Aorta (tissue), 5 donors: ENCODE measurements around the gene ACAD11. TPM values are rescaled to one million over a fixed set of nuclear protein-coding genes. Genes with fewer than 3 reads are reported as not detected.

ENCODE experiments used
- ATAC-seq: fragments of 200-7000 bp; cut with Tn5 transposase; one replicate; pipeline ENCODE4 v1.9.1; 2022; ENCODE audit warnings: moderate library complexity; ENCODE audit not compliant: low FRiP score
- DNase-seq, 2 donors: peaks; one replicate each; pipeline ENCODE4 v3.0.0-alpha.2; 2020
- H3K27ac ChIP-seq, 2 donors: one replicate each; pipeline ENCODE4 v1.5.1; 2013; ENCODE audit warnings: low read length in 2 of 2, mild to moderate bottlenecking in 2 of 2, moderate library complexity in 2 of 2, control low read depth in 1 of 2, inconsistent platforms in 1 of 2, low read depth in 1 of 2
- H3K27me3 ChIP-seq, 2 donors: one replicate each; pipeline ENCODE4 v1.6.1; 2013; ENCODE audit warnings: control low read depth in 1 of 2, low read length in 1 of 2, mild to moderate bottlenecking in 1 of 2, moderate library complexity in 1 of 2; ENCODE audit not compliant: insufficient read depth in 2 of 2, control insufficient read depth in 1 of 2
- H3K36me3 ChIP-seq, 2 donors: one replicate each; pipeline ENCODE4 v1.6.1; 2013; ENCODE audit warnings: control low read depth in 1 of 2, low read length in 1 of 2, mild to moderate bottlenecking in 1 of 2; ENCODE audit not compliant: insufficient read depth in 2 of 2, control insufficient read depth in 1 of 2
- H3K4me1 ChIP-seq, 2 donors: one replicate each; pipeline ENCODE4 v1.6.1; 2013; ENCODE audit warnings: low read length in 2 of 2, control low read depth in 1 of 2, mild to moderate bottlenecking in 1 of 2, moderate library complexity in 1 of 2; ENCODE audit not compliant: insufficient read depth in 2 of 2, control insufficient read depth in 1 of 2
- H3K4me3 ChIP-seq, 2 donors: one replicate each; pipeline ENCODE4 v1.5.1; 2013; ENCODE audit warnings: low read length in 2 of 2, control low read depth in 1 of 2, mild to moderate bottlenecking in 1 of 2
- H3K9me3 ChIP-seq: one replicate; pipeline ENCODE4 v1.6.1; 2013; ENCODE audit warnings: mild to moderate bottlenecking, low read length; ENCODE audit not compliant: control insufficient read depth
- WGBS, 2 donors: extraction: QIAGEN DNeasy Blood & Tissue Kit; methylation state at CpG; one replicate each; pipeline ENCODE4 v1.1.7; 2013; 5-methylcytosine and 5-hydroxymethylcytosine counted together
- intact Hi-C, 2 donors: fragments of 100-400 bp; cut with DNase I; formaldehyde crosslinking; loops; one replicate each; pipeline versions ENCODE4 v1.14.2 to v1.15.0; 2022
- polyA plus RNA-seq, 2 donors: library from polyadenylated mRNA; stranded (reverse); fragments of 200-250 nt; gene quantifications; one replicate each; pipeline ENCODE4 v1.2.3, GENCODE V29; 2013
- total RNA-seq, 2 donors: library from RNA; stranded (reverse); fragmentation: NEBNext Ultra II Directional; extraction: Animal tissue kit (Norgen Biotek cat#: 25700); gene quantifications; one replicate each; pipeline ENCODE4 v1.2.1, GENCODE V29; 2021
- donor health status: healthy with polysubstance abuse.
- donor health status: Bipolar disorder and iron deficiency.
- donor health status: DM: no; HTN: no; CAD: no.
- donor health status: DM: no; HTN: no; CAD: no.
- donor health status: DM: yes; HTN: yes; CAD: no.

ACAD11 gene
- total and polyA plus RNA-seq, 4 donors: 10.0 to 89.6 (median 42.2) TPM

GRCh38 chr3:132538072-132538471 lies 121.5 kb downstream of the ACAD11 start:
- Histone ChIP-seq H3K4me1 (no peaks in the 10 kb centered on the region), H3K27me3 (no peaks in the 10 kb centered on the region), H3K9me3 (no peaks in the 10 kb centered on the region), H3K27ac (no peak overlapping the region), H3K4me3 (no peak overlapping the region), H3K36me3 (peaks cover 0 to 1% of the 10 kb centered on the region in 2 donors)
- intact Hi-C loops: no loop called here
- ATAC-seq (no peak), DNase-seq (no peak)
- 28 to 31% methylated on average over 5 of the region's 5 CpGs for WGBS, 2 donors

- Histone ChIP-seq H3K27ac (no peak overlapping the region), H3K36me3 (peaks cover 0 to 1% of the 10 kb centered on the region in 2 donors), H3K4me3 (no peak overlapping the region), H3K9me3 (no peaks in the 10 kb centered on the region), H3K4me1 (no peaks in the 10 kb centered on the region), H3K27me3 (no peaks in the 10 kb centered on the region)
- intact Hi-C loops: no loop called here
- WGBS, 2 donors: 89% methylated on average over 1 of the region's 1 CpG
- ATAC-seq (no peak), DNase-seq (no peak)
Observed at GRCh38 chr3:132537297-132537696, 122.3 kb downstream of the ACAD11 start.

GRCh38 chr3:132536442-132537153 lies 123.0 kb downstream of the ACAD11 start:
- 82 to 87% methylated on average over 3 of the region's 3 CpGs for WGBS, 2 donors
- DNase-seq (no peak), ATAC-seq (no peak)
- intact Hi-C loops: loop anchor here in 1 of 2 donors (1.0 kb wide), 1 partner anchor 106 kb away; no protein-coding TSS in a partner anchor
- Histone ChIP-seq H3K36me3 (peaks cover 0 to 1% of the 10 kb centered on the region in 2 donors), H3K27me3 (no peaks in the 10 kb centered on the region), H3K4me1 (no peaks in the 10 kb centered on the region), H3K4me3 (no peak overlapping the region), H3K27ac (peak overlapping the region in 1 of 2 donors; percentile 1), H3K9me3 (no peaks in the 10 kb centered on the region)

- DNase-seq: peak; percentile 70 to 74
- 36 to 37% methylated on average over 7 of the region's 7 CpGs for WGBS, 2 donors
- Histone ChIP-seq H3K9me3 (no peaks in the 10 kb centered on the region), H3K4me1 (no peaks in the 10 kb centered on the region), H3K4me3 (no peak overlapping the region), H3K27me3 (no peaks in the 10 kb centered on the region), H3K36me3 (peaks cover 0 to 1% of the 10 kb centered on the region in 2 donors), H3K27ac (peak overlapping the region in 1 of 2 donors; percentile 86)
- intact Hi-C loops: loop anchor here (1.0 to 2.0 kb wide), 2 partner anchors 106 to 107 kb away; no protein-coding TSS in a partner anchor
- ATAC-seq: peak; percentile 91
Observed at GRCh38 chr3:132535575-132536441, 123.8 kb downstream of the ACAD11 start.

GRCh38 chr3:132530624-132531023 lies 129.0 kb downstream of the ACAD11 start:
- no peak overlapping the region for H3K4me3 ChIP-seq
- WGBS, 2 donors: 69 to 71% methylated on average over 3 of the region's 3 CpGs
- no peak overlapping the region for H3K27ac ChIP-seq
- ATAC-seq (no peak), DNase-seq (no peak)
- intact Hi-C loops: no loop called here
- H3K4me1 ChIP-seq: no peaks in the 10 kb centered on the region
- H3K27me3 ChIP-seq: no peaks in the 10 kb centered on the region
- peaks cover 2 to 6% of the 10 kb centered on the region in 2 donors for H3K36me3 ChIP-seq
- no peaks in the 10 kb centered on the region for H3K9me3 ChIP-seq

- no peaks in the 10 kb centered on the region for H3K4me1 ChIP-seq
- no peaks in the 10 kb centered on the region for H3K27me3 ChIP-seq
- no peak overlapping the region for H3K27ac ChIP-seq
- H3K4me3 ChIP-seq: no peak overlapping the region
- H3K36me3 ChIP-seq: peaks cover 4 to 6% of the 10 kb centered on the region in 2 donors
- intact Hi-C loops: no loop called here
- no peaks in the 10 kb centered on the region for H3K9me3 ChIP-seq
- no peak for ATAC-seq
- no peak for DNase-seq
- 34 to 55% methylated on average over 3 of the region's 3 CpGs for WGBS, 2 donors
Observed at GRCh38 chr3:132522353-132522752, 137.3 kb downstream of the ACAD11 start.

- no peak overlapping the region for H3K4me3 ChIP-seq
- peaks cover 5 to 8% of the 10 kb centered on the region in 2 donors for H3K36me3 ChIP-seq
- H3K27ac ChIP-seq: no peak overlapping the region
- no peaks in the 10 kb centered on the region for H3K9me3 ChIP-seq
- intact Hi-C loops: no loop called here
- DNase-seq (no peak), ATAC-seq (no peak)
- WGBS, 2 donors: 10 to 15% methylated on average over 5 of the region's 5 CpGs
- no peaks in the 10 kb centered on the region for H3K27me3 ChIP-seq
- H3K4me1 ChIP-seq: no peaks in the 10 kb centered on the region
Observed at GRCh38 chr3:132521901-132522300, 137.7 kb downstream of the ACAD11 start.

GRCh38 chr3:132519914-132520313 lies 139.7 kb downstream of the ACAD11 start:
- Histone ChIP-seq H3K4me3 (no peak overlapping the region), H3K36me3 (peaks cover 6 to 9% of the 10 kb centered on the region in 2 donors), H3K27me3 (no peaks in the 10 kb centered on the region), H3K9me3 (no peaks in the 10 kb centered on the region), H3K4me1 (no peaks in the 10 kb centered on the region), H3K27ac (no peak overlapping the region)
- no peak for ATAC-seq
- no peak for DNase-seq
- intact Hi-C loops: no loop called here
- WGBS, 2 donors: 86% methylated on average over 5 of the region's 5 CpGs
